ENCODE results near the gene MID2.

DNA sequence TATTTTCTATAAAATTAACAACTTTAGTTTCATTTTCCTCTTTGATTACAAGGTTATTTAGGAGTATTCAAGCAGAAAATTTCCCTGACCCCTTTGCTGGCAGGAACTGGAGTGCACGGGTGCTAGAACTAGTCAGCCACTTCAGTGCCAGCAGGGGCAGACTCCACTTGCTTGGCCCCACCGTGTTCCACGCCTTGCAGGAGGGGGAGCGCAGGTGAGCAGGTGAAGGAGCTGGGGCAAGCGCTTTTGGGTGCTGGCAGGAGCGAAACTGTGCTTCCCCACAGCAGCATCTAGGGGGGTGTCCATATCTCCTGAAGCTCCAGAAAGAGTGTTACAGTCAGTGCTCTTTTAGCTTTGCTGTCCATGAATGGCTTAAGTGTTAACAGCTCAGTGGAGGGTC, 45.5 kb downstream of the MID2 start:
- TF ChIP-seq, protein P1, sequence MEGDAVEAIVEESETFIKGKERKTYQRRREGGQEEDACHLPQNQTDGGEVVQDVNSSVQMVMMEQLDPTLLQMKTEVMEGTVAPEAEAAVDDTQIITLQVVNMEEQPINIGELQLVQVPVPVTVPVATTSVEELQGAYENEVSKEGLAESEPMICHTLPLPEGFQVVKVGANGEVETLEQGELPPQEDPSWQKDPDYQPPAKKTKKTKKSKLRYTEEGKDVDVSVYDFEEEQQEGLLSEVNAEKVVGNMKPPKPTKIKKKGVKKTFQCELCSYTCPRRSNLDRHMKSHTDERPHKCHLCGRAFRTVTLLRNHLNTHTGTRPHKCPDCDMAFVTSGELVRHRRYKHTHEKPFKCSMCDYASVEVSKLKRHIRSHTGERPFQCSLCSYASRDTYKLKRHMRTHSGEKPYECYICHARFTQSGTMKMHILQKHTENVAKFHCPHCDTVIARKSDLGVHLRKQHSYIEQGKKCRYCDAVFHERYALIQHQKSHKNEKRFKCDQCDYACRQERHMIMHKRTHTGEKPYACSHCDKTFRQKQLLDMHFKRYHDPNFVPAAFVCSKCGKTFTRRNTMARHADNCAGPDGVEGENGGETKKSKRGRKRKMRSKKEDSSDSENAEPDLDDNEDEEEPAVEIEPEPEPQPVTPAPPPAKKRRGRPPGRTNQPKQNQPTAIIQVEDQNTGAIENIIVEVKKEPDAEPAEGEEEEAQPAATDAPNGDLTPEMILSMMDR (IDR thresholded peaks at IDR 0.05): no peak
- TF ChIP-seq POLR2A (IDR thresholded peaks at IDR 0.05): no peak
- TF ChIP-seq POLR2AphosphoS5 (IDR thresholded peaks at IDR 0.05): no peak
